ENCODE results near the gene CLUH. TPM values are rescaled to one million over a fixed set of nuclear protein-coding genes. Genes with fewer than 3 reads are reported as not detected.

CLUH gene
- total RNA-seq, 2 donors from 2014 or later: 36.3 to 65.4 TPM

DNA sequence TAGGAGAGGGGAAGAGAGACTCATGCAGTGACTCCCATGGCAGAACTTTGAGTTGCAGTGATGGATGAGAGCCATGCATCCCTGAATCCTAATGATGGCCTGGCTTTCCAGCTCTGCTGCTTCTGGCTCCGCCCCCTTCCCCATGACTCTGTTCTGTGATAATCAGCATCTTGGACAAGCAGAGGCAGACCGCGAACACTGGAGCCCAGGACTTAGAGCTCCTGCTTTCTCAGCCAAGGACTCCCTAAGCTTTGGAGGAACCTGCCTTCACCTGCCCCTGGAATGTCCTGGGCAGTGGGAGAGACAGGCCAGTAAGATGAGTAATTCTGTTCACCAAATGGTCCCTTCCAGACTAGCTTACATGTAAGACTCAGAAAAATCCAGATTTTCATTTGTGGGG lies 25.4 kb upstream of the CLUH start:
- no peak for TF ChIP-seq CTCF (IDR thresholded peaks at IDR 0.05)
- ATAC-seq (ENCODE audit: insufficient number of reproducible peaks, low FRiP score, low read depth) (no peak), DNase-seq (ENCODE audit: low spot score) (no peak)
- no peaks in the 10 kb centered on the region for H3K9me3 ChIP-seq
- H3K4me1 ChIP-seq (ENCODE audit: control insufficient read depth in 1 of 2, low read depth in 2 of 2): no peaks in the 10 kb centered on the region
- H3K36me3 ChIP-seq: no peaks in the 10 kb centered on the region
- H3K27ac ChIP-seq: no peak overlapping the region
- H3K27me3 ChIP-seq (replicated peaks; ENCODE audit: insufficient read depth): no peaks in the 10 kb centered on the region
- no peak overlapping the region for H3K4me3 ChIP-seq

GRCh38 chr17:2735896-2736295 lies 24.3 kb upstream of the CLUH start:
- no peak for ATAC-seq (ENCODE audit: insufficient number of reproducible peaks, low FRiP score, low read depth)
- Histone ChIP-seq H3K27ac (no peak overlapping the region), H3K9me3 (no peaks in the 10 kb centered on the region), H3K4me1 (ENCODE audit: control insufficient read depth in 1 of 2, low read depth in 2 of 2) (no peaks in the 10 kb centered on the region), H3K27me3 (replicated peaks; ENCODE audit: insufficient read depth) (no peaks in the 10 kb centered on the region), H3K36me3 (no peaks in the 10 kb centered on the region), H3K4me3 (no peak overlapping the region)
- DNase-seq (ENCODE audit: low spot score): no peak
- no peak for TF ChIP-seq CTCF (IDR thresholded peaks at IDR 0.05)

GRCh38 chr17:2734939-2735338 lies 23.4 kb upstream of the CLUH start:
- Histone ChIP-seq H3K9me3 (no peaks in the 10 kb centered on the region), H3K27me3 (replicated peaks; ENCODE audit: insufficient read depth) (no peaks in the 10 kb centered on the region), H3K27ac (no peak overlapping the region), H3K36me3 (no peaks in the 10 kb centered on the region), H3K4me1 (ENCODE audit: control insufficient read depth in 1 of 2, low read depth in 2 of 2) (no peaks in the 10 kb centered on the region), H3K4me3 (no peak overlapping the region)
- TF ChIP-seq CTCF (IDR thresholded peaks at IDR 0.05): no peak
- ATAC-seq (ENCODE audit: insufficient number of reproducible peaks, low FRiP score, low read depth): no peak
- no peak for DNase-seq (ENCODE audit: low spot score)

GRCh38 chr17:2731807-2732206 lies 20.2 kb upstream of the CLUH start:
- ATAC-seq (ENCODE audit: insufficient number of reproducible peaks, low FRiP score, low read depth) (no peak), DNase-seq (ENCODE audit: low spot score) (no peak)
- Histone ChIP-seq H3K4me3 (no peak overlapping the region), H3K27me3 (replicated peaks; ENCODE audit: insufficient read depth) (no peaks in the 10 kb centered on the region), H3K27ac (no peak overlapping the region), H3K4me1 (ENCODE audit: control insufficient read depth in 1 of 2, low read depth in 2 of 2) (no peaks in the 10 kb centered on the region), H3K36me3 (no peaks in the 10 kb centered on the region), H3K9me3 (no peaks in the 10 kb centered on the region)
- TF ChIP-seq CTCF (IDR thresholded peaks at IDR 0.05): no peak

DNA sequence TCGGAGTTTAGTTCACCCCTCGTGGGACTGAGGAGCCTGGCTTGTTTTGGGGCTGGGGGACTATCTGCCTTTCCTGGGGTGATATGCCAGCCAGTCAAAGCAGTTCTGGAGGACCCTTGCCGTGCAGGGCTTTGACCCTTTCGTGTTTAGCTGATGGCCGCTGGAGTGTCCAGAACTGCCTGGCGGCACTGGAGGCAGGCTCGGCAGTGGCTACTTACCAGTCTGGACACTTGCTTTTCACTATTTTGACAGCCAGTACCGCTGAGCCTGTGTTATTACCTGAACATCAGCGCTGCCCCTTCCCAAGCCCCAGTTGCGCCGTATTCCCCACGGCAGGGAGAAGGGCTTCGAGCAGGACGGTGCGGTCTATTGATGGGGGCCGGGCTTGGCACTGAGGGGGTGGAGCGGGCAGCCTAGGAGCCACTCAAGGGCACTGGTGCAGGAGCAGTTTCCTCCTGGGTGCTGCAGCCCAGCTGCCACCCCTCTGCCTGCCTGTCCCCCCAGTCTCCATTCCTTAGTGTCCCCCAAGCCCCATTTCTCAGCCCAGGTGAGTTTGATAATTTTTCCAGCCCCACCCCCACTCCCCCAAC lies 19.3 kb upstream of the CLUH start:
- Histone ChIP-seq H3K36me3 (no peaks in the 10 kb centered on the region), H3K27me3 (replicated peaks; ENCODE audit: insufficient read depth) (no peaks in the 10 kb centered on the region), H3K4me1 (ENCODE audit: control insufficient read depth in 1 of 2, low read depth in 2 of 2) (no peaks in the 10 kb centered on the region), H3K4me3 (no peak overlapping the region), H3K27ac (no peak overlapping the region), H3K9me3 (no peaks in the 10 kb centered on the region)
- ATAC-seq (ENCODE audit: insufficient number of reproducible peaks, low FRiP score, low read depth): no peak
- TF ChIP-seq CTCF (IDR thresholded peaks at IDR 0.05): no peak
- DNase-seq (ENCODE audit: low spot score): no peak

Data from thoracic aorta (tissue), 2 donors.